CD8-positive, alpha-beta memory T cell (primary cell): ENCODE results near the gene SNX6. TPM values are rescaled to one million over a fixed set of nuclear protein-coding genes. Genes with fewer than 3 reads are reported as not detected.
"Not testable (repeated sequence)": the region's sequence is repeated elsewhere in the genome, so short reads cannot be mapped to it uniquely, and the experiment has no call there.

Experiments
- CTCF ChIA-PET: fragments of 350-600 bp; sonication (Branson Sonifier 250); formaldehyde crosslinking; loops from one replicate; lab custom pipeline; 2021; ENCODE audit warnings: antibody characterized with exemption; lab: Charles Lee
- POLR2A ChIA-PET: fragments of 350-600 bp; sonication (Branson Sonifier 250); formaldehyde crosslinking; loops from one replicate; lab custom pipeline; 2021; ENCODE audit warnings: antibody characterized with exemption; lab: Charles Lee
- DNase-seq, 5 donors: peaks; one replicate each; pipeline versions ENCODE4 v3.0.0 to v3.0.0-alpha.2; 2020 to 2022; ENCODE audit warnings: mixed read lengths in 1 of 5
- H3K27ac ChIP-seq: one replicate; pipeline ENCODE4 v1.7.0; 2013; ENCODE audit warnings: low read depth, mild to moderate bottlenecking, low read length, moderate library complexity
- H3K27me3 ChIP-seq: 2 replicates; pipeline ENCODE4 v1.7.0; 2013; ENCODE audit warnings: low read length, mild to moderate bottlenecking; ENCODE audit not compliant: insufficient read depth, poor library complexity, severe bottlenecking
- H3K36me3 ChIP-seq: 2 replicates; pipeline ENCODE4 v1.7.0; 2013; ENCODE audit warnings: mild to moderate bottlenecking, low read length, moderate library complexity; ENCODE audit not compliant: insufficient read depth
- H3K4me1 ChIP-seq: 2 replicates; pipeline ENCODE4 v1.7.0; 2013; ENCODE audit warnings: mild to moderate bottlenecking, low read length, moderate library complexity; ENCODE audit not compliant: insufficient read depth
- H3K4me3 ChIP-seq: 2 replicates; pipeline ENCODE4 v1.7.0; 2013; ENCODE audit warnings: mild to moderate bottlenecking, low read length
- H3K9me3 ChIP-seq: 2 replicates; pipeline ENCODE4 v1.7.0; 2013; ENCODE audit warnings: mild to moderate bottlenecking, low read length
- H3K27ac Mint-ChIP-seq, 8 donors: one replicate each; pipeline ENCODE4 v1.8.0; 2020 to 2021; ENCODE audit warnings: mixed read lengths in 8 of 8, mild to moderate bottlenecking in 6 of 8, inconsistent platforms in 3 of 8, moderate library complexity in 3 of 8
- H3K27me3 Mint-ChIP-seq, 2 donors: one replicate each; pipeline ENCODE4 v1.8.0; 2020 to 2021; ENCODE audit warnings: mixed read lengths in 2 of 2, mild to moderate bottlenecking in 1 of 2, moderate library complexity in 1 of 2
- H3K36me3 Mint-ChIP-seq, 3 donors: one replicate each; pipeline ENCODE4 v1.8.0; 2020 to 2021; ENCODE audit warnings: mixed read lengths in 3 of 3, inconsistent platforms in 1 of 3, mild to moderate bottlenecking in 1 of 3
- H3K4me1 Mint-ChIP-seq, 3 donors: one replicate each; pipeline ENCODE4 v1.8.0; 2020 to 2021; ENCODE audit warnings: mixed read lengths in 3 of 3, inconsistent platforms in 1 of 3, mild to moderate bottlenecking in 1 of 3
- H3K4me3 Mint-ChIP-seq, 7 donors: one replicate each; pipeline ENCODE4 v1.8.0; 2020 to 2021; ENCODE audit warnings: mixed read lengths in 7 of 7, mild to moderate bottlenecking in 6 of 7, moderate library complexity in 4 of 7, inconsistent platforms in 2 of 7
- H3K9me3 Mint-ChIP-seq, 5 donors: one replicate each; pipeline ENCODE4 v1.8.0; 2020 to 2022; ENCODE audit warnings: mixed read lengths in 5 of 5, mild to moderate bottlenecking in 3 of 5, moderate library complexity in 2 of 5, inconsistent platforms in 1 of 5
- polyA plus RNA-seq: library from polyadenylated mRNA; unstranded; fragments of 300-500 nt; fragmentation: Illumina TruSeq; gene quantifications from one replicate; pipeline ENCODE4 v1.2.3, GENCODE V29; 2021
- total RNA-seq, 2 experiments: library from RNA; stranded (reverse); gene quantifications; one replicate each; pipeline ENCODE4 v1.2.3, GENCODE V29; 2021

Gene SNX6
- total and polyA plus RNA-seq, 3 experiments from 2014 or later: 63.4 to 128 (median 67.1) TPM

GRCh38 chr14:34667007-34667406 lies 37.1 kb upstream of the SNX6 start:
- Mint-ChIP-seq H3K4me1 (peaks cover 7 to 11% (median 10%) of the 10 kb centered on the region in 3 donors), H3K36me3 (no peaks in the 10 kb centered on the region), H3K27me3 (peaks cover 0 to 1% of the 10 kb centered on the region in 2 donors), H3K27ac (no peak overlapping the region), H3K9me3 (peaks cover 1 to 6% (median 6%) of the 10 kb centered on the region in 5 donors), H3K4me3 (no peak overlapping the region)
- ChIA-PET POLR2A (no interaction called here), CTCF (no interaction called here)
- no peak for DNase-seq
- H3K9me3 ChIP-seq: no peaks in the 10 kb centered on the region
- H3K36me3 ChIP-seq: no peaks in the 10 kb centered on the region
- H3K4me3 ChIP-seq: no peak overlapping the region
- H3K27ac ChIP-seq: no peak overlapping the region
- no peaks in the 10 kb centered on the region for H3K27me3 ChIP-seq
- H3K4me1 ChIP-seq: peaks cover 12% of the 10 kb centered on the region

- H3K4me3 Mint-ChIP-seq: no peak overlapping the region
- Histone ChIP-seq H3K36me3 (no peaks in the 10 kb centered on the region), H3K27ac (no peak overlapping the region), H3K4me1 (peaks cover 12% of the 10 kb centered on the region), H3K4me3 (no peak overlapping the region), H3K9me3 (no peaks in the 10 kb centered on the region), H3K27me3 (no peaks in the 10 kb centered on the region)
- H3K4me1 Mint-ChIP-seq: peaks cover 7 to 11% (median 10%) of the 10 kb centered on the region in 3 donors
- no peaks in the 10 kb centered on the region for H3K27me3 Mint-ChIP-seq
- H3K9me3 Mint-ChIP-seq: peaks cover 1 to 6% (median 6%) of the 10 kb centered on the region in 5 donors
- peak overlapping the region in 5 of 8 donors; percentile 39 to 72 (median 42) for H3K27ac Mint-ChIP-seq
- CTCF ChIA-PET: no interaction called here
- no peaks in the 10 kb centered on the region for H3K36me3 Mint-ChIP-seq
- DNase-seq: no peak
- POLR2A ChIA-PET: no interaction called here
Observed at GRCh38 chr14:34665785-34666435, 36.0 kb upstream of the SNX6 start.

- POLR2A ChIA-PET: no interaction called here
- no peaks in the 10 kb centered on the region for H3K36me3 ChIP-seq
Observed at GRCh38 chr14:34662561-34663088, 32.7 kb upstream of the SNX6 start.

GRCh38 chr14:34660796-34661195 lies 30.8 kb upstream of the SNX6 start:
- Mint-ChIP-seq H3K27ac (no peak overlapping the region), H3K36me3 (no peaks in the 10 kb centered on the region)
- POLR2A ChIA-PET: no interaction called here

More at GRCh38 chr14:34662561-34663088, 32.7 kb upstream of the SNX6 start:
- Histone ChIP-seq H3K4me1 (peaks cover 12% of the 10 kb centered on the region), H3K27me3 (no peaks in the 10 kb centered on the region), H3K4me3 (no peak overlapping the region), H3K27ac (no peak overlapping the region), H3K9me3 (no peaks in the 10 kb centered on the region)
- H3K9me3 Mint-ChIP-seq: peaks cover 1 to 6% (median 6%) of the 10 kb centered on the region in 5 donors
- H3K27ac Mint-ChIP-seq: no peak overlapping the region
- peaks cover 7 to 11% (median 10%) of the 10 kb centered on the region in 3 donors for H3K4me1 Mint-ChIP-seq
- H3K27me3 Mint-ChIP-seq: no peaks in the 10 kb centered on the region
- no peaks in the 10 kb centered on the region for H3K36me3 Mint-ChIP-seq
- CTCF ChIA-PET: interaction anchor here (0.6 kb wide), 2 partner anchors 38 to 168 kb away, joined by 3 read pairs; no protein-coding TSS in a partner anchor
- DNase-seq: no peak
- no peak overlapping the region for H3K4me3 Mint-ChIP-seq

GRCh38 chr14:34655959-34656358 lies 26.0 kb upstream of the SNX6 start:
- no peak overlapping the region for H3K27ac Mint-ChIP-seq
- Histone ChIP-seq H3K4me3 (no peak overlapping the region), H3K36me3 (no peaks in the 10 kb centered on the region), H3K4me1 (no peaks in the 10 kb centered on the region), H3K9me3 (no peaks in the 10 kb centered on the region), H3K27ac (no peak overlapping the region), H3K27me3 (no peaks in the 10 kb centered on the region)
- H3K9me3 Mint-ChIP-seq: no peaks in the 10 kb centered on the region
- no peak overlapping the region for H3K4me3 Mint-ChIP-seq
- CTCF ChIA-PET: no interaction called here
- H3K27me3 Mint-ChIP-seq: no peaks in the 10 kb centered on the region
- no peaks in the 10 kb centered on the region for H3K36me3 Mint-ChIP-seq
- POLR2A ChIA-PET: no interaction called here
- H3K4me1 Mint-ChIP-seq: no peaks in the 10 kb centered on the region
- no peak for DNase-seq

More at GRCh38 chr14:34660796-34661195, 30.8 kb upstream of the SNX6 start:
- DNase-seq: no peak
- Mint-ChIP-seq H3K9me3 (peaks cover 1 to 6% (median 6%) of the 10 kb centered on the region in 5 donors), H3K4me3 (no peak overlapping the region), H3K27me3 (no peaks in the 10 kb centered on the region), H3K4me1 (peaks cover under 1 to 4% (median 3%) of the 10 kb centered on the region in 3 donors)
- H3K9me3 ChIP-seq: no peaks in the 10 kb centered on the region
- peaks cover 5% of the 10 kb centered on the region for H3K4me1 ChIP-seq
- H3K36me3 ChIP-seq: no peaks in the 10 kb centered on the region
- no peak overlapping the region for H3K4me3 ChIP-seq
- H3K27me3 ChIP-seq: no peaks in the 10 kb centered on the region
- CTCF ChIA-PET: no interaction called here
- H3K27ac ChIP-seq: no peak overlapping the region

- H3K27ac Mint-ChIP-seq, H3K36me3 ChIP-seq, H3K27ac ChIP-seq, H3K4me1 ChIP-seq, H3K4me3 ChIP-seq, H3K36me3 Mint-ChIP-seq, H3K27me3 ChIP-seq, H3K9me3 Mint-ChIP-seq, H3K4me3 Mint-ChIP-seq, DNase-seq, CTCF ChIA-PET, H3K27me3 Mint-ChIP-seq, H3K9me3 ChIP-seq, POLR2A ChIA-PET, H3K4me1 Mint-ChIP-seq: not testable (repeated sequence)
Observed at GRCh38 chr14:34653073-34653472, 23.1 kb upstream of the SNX6 start.

GRCh38 chr14:34652348-34652747 lies 22.4 kb upstream of the SNX6 start:
- H3K36me3 Mint-ChIP-seq, H3K4me3 Mint-ChIP-seq, H3K4me1 ChIP-seq, H3K27me3 ChIP-seq, H3K9me3 ChIP-seq, H3K36me3 ChIP-seq, H3K27me3 Mint-ChIP-seq, POLR2A ChIA-PET, H3K4me3 ChIP-seq, CTCF ChIA-PET, H3K27ac Mint-ChIP-seq, H3K27ac ChIP-seq, H3K4me1 Mint-ChIP-seq, DNase-seq, H3K9me3 Mint-ChIP-seq: not testable (repeated sequence)

- CTCF ChIA-PET: no interaction called here
Observed at GRCh38 chr14:34650786-34651584, 21.0 kb upstream of the SNX6 start.

More at GRCh38 chr14:34650786-34651584, 21.0 kb upstream of the SNX6 start:
- Mint-ChIP-seq H3K4me1 (no peaks in the 10 kb centered on the region), H3K4me3 (no peak overlapping the region), H3K27ac (no peak overlapping the region), H3K9me3 (no peaks in the 10 kb centered on the region), H3K36me3 (no peaks in the 10 kb centered on the region), H3K27me3 (no peaks in the 10 kb centered on the region)
- Histone ChIP-seq H3K27me3 (no peaks in the 10 kb centered on the region), H3K36me3 (no peaks in the 10 kb centered on the region), H3K27ac (no peak overlapping the region), H3K4me3 (no peak overlapping the region), H3K9me3 (no peaks in the 10 kb centered on the region), H3K4me1 (no peaks in the 10 kb centered on the region)
- POLR2A ChIA-PET: no interaction called here
- DNase-seq: no peak
